A549 (cell line): Measurements from ENCODE around the gene SETBP1.

Experiments
- BHLHE40 ChIP-seq: IDR thresholded peaks from 2 replicates; pipeline ENCODE4 v1.6.1; 2012; ENCODE audit warnings: low read depth, low read length, inconsistent platforms
- CEBPB ChIP-seq, 2 experiments: fragments of >200 bp in 1 of 2; sonication (Bioruptor Twin) in 1 of 2; formaldehyde crosslinking in 1 of 2; IDR thresholded peaks; 2 replicates each; pipeline ENCODE4 v1.6.1; 2012 to 2016
- CHD4 ChIP-seq: fragments of 200-600 bp; sonication (generic); IDR thresholded peaks from 2 replicates; pipeline ENCODE4 v1.6.1; 2016; ENCODE audit warnings: antibody characterized with exemption, mild to moderate bottlenecking, borderline replicate concordance
- CTCF ChIP-seq: fragments of >200 bp; sonication (Bioruptor Twin); formaldehyde crosslinking; IDR thresholded peaks from 3 replicates; pipeline ENCODE4 v1.5.1; 2016
- EHF ChIP-seq: fragments of 250-450 bp; sonication (Bioruptor Pico); IDR thresholded peaks from 2 replicates; pipeline ENCODE4 v1.5.0; 2020; ENCODE audit warnings: mild to moderate bottlenecking
- ESRRA ChIP-seq: fragments of 150-350 bp; IDR thresholded peaks from 2 replicates; pipeline ENCODE4 v1.6.1; 2014; ENCODE audit warnings: mild to moderate bottlenecking, low read length, borderline replicate concordance
- HDAC2 ChIP-seq: fragments of 200-600 bp; sonication (generic); IDR thresholded peaks from 2 replicates; pipeline ENCODE4 v1.6.1; 2016
- POLR2A ChIP-seq: IDR thresholded peaks from 2 replicates; pipeline ENCODE4 v1.6.1; 2012; ENCODE audit warnings: mild to moderate bottlenecking, low read length
- POLR2AphosphoS2 ChIP-seq: conservative IDR thresholded peaks from 2 replicates; pipeline ENCODE4 v1.6.1; 2012; ENCODE audit warnings: low read length, improper control_type of control experiment, inconsistent platforms
- REST ChIP-seq: fragments of 200-600 bp; sonication (generic); IDR thresholded peaks from 2 replicates; pipeline ENCODE4 v1.6.1; 2016; ENCODE audit warnings: antibody characterized with exemption, mild to moderate bottlenecking, moderate library complexity
- USF2 ChIP-seq: fragments of 450-650 bp; IDR thresholded peaks from 2 replicates; pipeline ENCODE4 v1.6.1; 2014; ENCODE audit warnings: antibody characterized with exemption
- ZC3H11A ChIP-seq: fragments of 450-650 bp; IDR thresholded peaks from 2 replicates; pipeline ENCODE4 v1.6.1; 2014; ENCODE audit warnings: antibody characterized with exemption, mild to moderate bottlenecking

GRCh38 chr18:44777457-44778192 is 96.9 kb downstream of the SETBP1 start:
- no peak for TF ChIP-seq USF2
- no peak for TF ChIP-seq CHD4
- TF ChIP-seq POLR2A = no peak
- TF ChIP-seq CTCF = no peak
- TF ChIP-seq CEBPB (IDR thresholded peaks at IDR 0.05) = no peak
- TF ChIP-seq BHLHE40 = no peak
- no peak for TF ChIP-seq EHF (CRISPR knock-in tag)
- no peak for TF ChIP-seq ESRRA
- no peak for TF ChIP-seq REST
- TF ChIP-seq POLR2AphosphoS2 = no peak
- TF ChIP-seq ZC3H11A = no peak
- TF ChIP-seq HDAC2 = no peak
